Measurements from ENCODE around the gene PRODH. TPM values are rescaled to one million over a fixed set of nuclear protein-coding genes. Genes with fewer than 3 reads are reported as not detected.

Gene PRODH
- total and polyA plus RNA-seq, 2 donors (not counting 3 experiments of a cell fraction or from before 2014, with no cell fraction given) = not detected

GRCh38 chr22:18966748-18967147 lies 30.7 kb upstream of the PRODH start:
- DNase-seq (ENCODE audit: low read depth, low spot score) (no peak), FAIRE-seq (no peak)
- Histone ChIP-seq H3K9ac (replicated peaks; ENCODE audit: extremely low read depth, insufficient read depth, low read length) (no peak overlapping the region), H3K27me3 (ENCODE audit: control insufficient read depth in 2 of 2, insufficient read depth in 2 of 2, low read length in 2 of 2) (peaks cover 2 to 7% of the 10 kb centered on the region in 2 experiments), H3K79me2 (ENCODE audit: control insufficient read depth, insufficient read depth, low read length) (no peaks in the 10 kb centered on the region), H3K4me3 (replicated peaks in 1 of 3; ENCODE audit: insufficient read depth in 1 of 3, low read depth in 1 of 3, low read length in 3 of 3) (no peak overlapping the region), H3K27ac (ENCODE audit: insufficient read depth, low read depth, low read length) (no peak overlapping the region), H3K9me1 (replicated peaks; ENCODE audit: control insufficient read depth, extremely low read depth, insufficient read depth, low read length) (no peaks in the 10 kb centered on the region), H2AFZ (ENCODE audit: low read depth, low read length) (no peak overlapping the region), H4K20me1 (replicated peaks; ENCODE audit: control insufficient read depth, extremely low read depth, insufficient read depth, low read length) (no peaks in the 10 kb centered on the region), H3K4me2 (ENCODE audit: insufficient read depth, low read length) (no peak overlapping the region), H3K9me3 (replicated peaks; ENCODE audit: control insufficient read depth, insufficient read depth, low read length) (no peaks in the 10 kb centered on the region), H3K36me3 (ENCODE audit: control insufficient read depth in 2 of 2, extremely low read depth in 1 of 2, insufficient read depth in 2 of 2, low read length in 2 of 2) (no peaks in the 10 kb centered on the region), H3K4me1 (ENCODE audit: control insufficient read depth, extremely low read depth, insufficient read depth, low read length) (no peaks in the 10 kb centered on the region)
- dilution Hi-C loops (cut with MboI; ENCODE audit: extremely low pct_ligation_motif_present, low sequenced_read_pairs) (no loop called here), intact Hi-C loops (cut with micrococcal nuclease) (no loop called here)
- BruUV-seq (replicated peaks) = no TSS peak
- CTCF ChIA-PET = interaction anchor here (1.2 kb wide), 1 partner anchor 1304 kb away, joined by 4 read pairs; no protein-coding TSS in a partner anchor
- POLR2A ChIA-PET = no interaction called here
- TF ChIP-seq POLR2AphosphoS5 (IDR thresholded peaks at IDR 0.05; ENCODE audit: insufficient read depth, low read depth, low read length) (no peak), GATA2 (IDR thresholded peaks at IDR 0.05; ENCODE audit: insufficient read depth, insufficient read length, low read depth, low read length) (no peak), MYC (IDR thresholded peaks at IDR 0.05; ENCODE audit: low read depth, low read length) (no peak), FOS (IDR thresholded peaks at IDR 0.05; ENCODE audit: borderline replicate concordance, insufficient read depth, low read length) (no peak), EZH2 (IDR thresholded peaks at IDR 0.05; ENCODE audit: borderline replicate concordance, low read depth, low read length, severe bottlenecking) (no peak), JUN (IDR thresholded peaks at IDR 0.05; ENCODE audit: borderline replicate concordance, insufficient read depth, insufficient read length, low read depth) (no peak), MAX (IDR thresholded peaks at IDR 0.05; ENCODE audit: insufficient read depth, insufficient read length) (no peak)

All from endothelial cell of umbilical vein (primary cell).